Dendritic cell treated with granulocyte-macrophage colony-stimulating factor and Interleukin-4, amounts not matched to agents 40 ng/mL and 50 ng/mL, for 4 days (primary cell): ENCODE data around the gene API5.

Source experiments
- H3K27ac Mint-ChIP-seq: one replicate; pipeline ENCODE4 v1.8.0; 2022; ENCODE audit warnings: mild to moderate bottlenecking, mixed read lengths
- H3K27me3 Mint-ChIP-seq: one replicate; pipeline ENCODE4 v1.8.0; 2022; ENCODE audit warnings: mild to moderate bottlenecking, mixed read lengths
- H3K36me3 Mint-ChIP-seq: one replicate; pipeline ENCODE4 v1.8.0; 2022; ENCODE audit warnings: low read depth, mixed read lengths
- H3K4me1 Mint-ChIP-seq: one replicate; pipeline ENCODE4 v1.8.0; 2022; ENCODE audit warnings: low read depth, mixed read lengths
- H3K4me3 Mint-ChIP-seq: one replicate; pipeline ENCODE4 v1.8.0; 2022; ENCODE audit warnings: mild to moderate bottlenecking, moderate library complexity, mixed read lengths
- H3K9me3 Mint-ChIP-seq: one replicate; pipeline ENCODE4 v1.8.0; 2022; ENCODE audit warnings: mixed read lengths
- intact Hi-C: fragments of 100-400 bp; cut with micrococcal nuclease; formaldehyde crosslinking; loops from one replicate; pipeline ENCODE4 v1.15.0; 2022

Gene API5

DNA sequence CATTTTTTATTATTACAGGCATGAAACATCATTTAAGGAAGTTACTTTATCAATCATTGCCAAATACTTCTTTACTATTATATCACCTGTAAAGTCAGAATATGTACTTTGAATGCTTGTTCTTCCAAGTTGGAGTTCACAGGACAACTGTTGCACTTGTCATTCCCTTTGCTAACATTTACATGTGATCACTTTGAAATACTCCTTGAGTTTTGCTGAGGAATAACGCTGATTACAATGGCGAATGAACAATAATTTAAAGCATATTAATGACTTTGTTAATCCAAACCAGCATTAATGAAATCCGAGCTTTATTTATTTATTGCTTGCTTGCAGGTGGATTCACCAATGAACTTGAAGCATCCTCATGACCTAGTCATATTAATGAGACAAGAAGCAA lies 67.1 kb downstream of the API5 start:
- H3K36me3 Mint-ChIP-seq = peaks cover 45% of the 10 kb centered on the region
- H3K4me1 Mint-ChIP-seq = no peaks in the 10 kb centered on the region
- no peaks in the 10 kb centered on the region for H3K27me3 Mint-ChIP-seq
- no peak overlapping the region for H3K27ac Mint-ChIP-seq
- H3K9me3 Mint-ChIP-seq = no peaks in the 10 kb centered on the region
- H3K4me3 Mint-ChIP-seq = no peak overlapping the region
- intact Hi-C loops = no loop called here

- Mint-ChIP-seq H3K4me1 (no peaks in the 10 kb centered on the region), H3K4me3 (no peak overlapping the region), H3K9me3 (no peaks in the 10 kb centered on the region), H3K27me3 (no peaks in the 10 kb centered on the region), H3K36me3 (peaks cover 54% of the 10 kb centered on the region), H3K27ac (peak overlapping the region; percentile 14)
- intact Hi-C loops = no loop called here
Observed at GRCh38 chr11:43381802-43382201, 70.0 kb downstream of the API5 start.

DNA sequence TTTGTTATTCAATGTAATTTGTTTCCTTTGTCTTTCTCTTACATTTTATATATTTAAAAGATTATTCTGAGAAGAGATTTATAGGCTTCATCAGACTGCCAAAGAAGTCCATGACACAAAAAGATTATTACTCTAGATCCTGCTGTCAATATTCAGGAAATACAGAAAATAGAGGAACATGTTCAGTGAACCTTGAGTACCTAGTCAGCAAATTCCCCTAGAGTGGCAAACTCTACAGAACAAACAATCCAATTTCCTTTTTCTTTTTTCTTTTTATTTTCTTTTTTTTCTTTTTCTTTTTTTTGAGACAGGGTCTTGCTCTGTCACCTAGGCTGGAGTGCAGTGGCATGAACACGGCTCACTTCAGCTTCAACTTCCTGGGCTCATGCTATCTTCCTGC lies 70.8 kb downstream of the API5 start:
- Mint-ChIP-seq H3K4me1 (no peaks in the 10 kb centered on the region), H3K27me3 (no peaks in the 10 kb centered on the region), H3K4me3 (no peak overlapping the region), H3K9me3 (no peaks in the 10 kb centered on the region), H3K36me3 (peaks cover 54% of the 10 kb centered on the region), H3K27ac (no peak overlapping the region)
- intact Hi-C loops = no loop called here

DNA sequence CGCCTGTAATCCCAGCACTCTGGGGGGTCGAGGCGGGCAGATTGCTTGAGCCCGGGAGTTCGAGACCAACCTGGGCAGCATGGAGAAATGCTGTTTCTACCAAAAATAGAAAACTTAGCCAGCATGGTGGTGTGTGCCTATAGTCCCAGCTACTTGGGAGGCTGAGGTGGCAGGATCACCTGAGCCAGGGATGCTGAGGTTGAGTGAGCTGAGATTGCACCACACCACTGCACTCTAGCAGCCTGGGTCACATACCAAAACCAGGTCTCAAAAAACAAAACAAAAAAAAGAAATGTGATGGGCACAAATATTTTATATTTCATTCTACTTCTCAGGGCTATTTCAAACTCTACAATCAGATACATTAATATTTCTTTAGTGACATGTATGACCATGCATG lies 72.6 kb downstream of the API5 start:
- Mint-ChIP-seq H3K4me1 (no peaks in the 10 kb centered on the region), H3K27ac (no peak overlapping the region), H3K27me3 (no peaks in the 10 kb centered on the region), H3K4me3 (no peak overlapping the region), H3K36me3 (peaks cover 58% of the 10 kb centered on the region), H3K9me3 (no peaks in the 10 kb centered on the region)
- intact Hi-C loops = no loop called here

GRCh38 chr11:43392713-43393112 lies 80.9 kb downstream of the API5 start:
- no peaks in the 10 kb centered on the region for H3K27me3 Mint-ChIP-seq
- peaks cover 90% of the 10 kb centered on the region for H3K36me3 Mint-ChIP-seq
- H3K4me3 Mint-ChIP-seq = no peak overlapping the region
- H3K27ac Mint-ChIP-seq = no peak overlapping the region
- intact Hi-C loops = no loop called here
- no peaks in the 10 kb centered on the region for H3K9me3 Mint-ChIP-seq
- H3K4me1 Mint-ChIP-seq = no peaks in the 10 kb centered on the region

GRCh38 chr11:43393765-43394355 lies 82.1 kb downstream of the API5 start:
- intact Hi-C loops = no loop called here
- Mint-ChIP-seq H3K4me1 (no peaks in the 10 kb centered on the region), H3K9me3 (no peaks in the 10 kb centered on the region), H3K4me3 (no peak overlapping the region), H3K27ac (no peak overlapping the region), H3K27me3 (no peaks in the 10 kb centered on the region), H3K36me3 (peaks cover 98% of the 10 kb centered on the region)
